ENCODE data around the gene ABLIM1. TPM values are rescaled to one million over a fixed set of nuclear protein-coding genes. Genes with fewer than 3 reads are reported as not detected.

The ABLIM1 gene
- total and polyA plus RNA-seq, 2 of the 13 experiments (the other 11 are each of a cell fraction or from before 2014, with no cell fraction given) = 59.4 to 92.7 TPM

- in situ Hi-C loops (cut with HindIII; ENCODE audit: extremely low pct_ligation_motif_present, low pct_unique_long_range_greater_than_20kb) (no loop called here), intact Hi-C loops (cut with micrococcal nuclease; ENCODE audit: unreplicated experiment) (loop anchor here (1.0 kb wide), 2 partner anchors 16 to 37 kb away; no protein-coding TSS in a partner anchor)
- no peaks in the 10 kb centered on the region for H3K27me3 ChIP-seq (ENCODE audit: control insufficient read depth in 1 of 2, insufficient read depth in 2 of 2, low read length in 2 of 2)
- FAIRE-seq (peak; percentile 100), DNase-seq (ENCODE audit: low spot score) (peak; percentile 99), ATAC-seq (peak; percentile 99)
- peak overlapping the region; percentile 63 for H3K9ac ChIP-seq (ENCODE audit: insufficient read depth, low read depth, low read length)
- peaks cover 72% of the 10 kb centered on the region for H3K4me1 ChIP-seq (ENCODE audit: insufficient read depth, low read length)
- ChIA-PET CTCF (ENCODE audit: low intra/inter-chr PET ratio, low total read pairs) (no interaction called here), POLR2A (interaction anchor here (1.5 to 1.9 kb wide), 3 partner anchors 29 to 36 kb away, joined by 4 to 5 read pairs (median 4); no protein-coding TSS in a partner anchor)
- H4K20me1 ChIP-seq (ENCODE audit: insufficient read depth, low read length) = no peaks in the 10 kb centered on the region
- peak overlapping the region in 1 of 3 experiments; percentile 29; a peak in 1 of 6 replicates for H3K4me3 ChIP-seq (replicated peaks in 1 of 3; ENCODE audit: insufficient read depth in 1 of 3, low read depth in 2 of 3, low read length in 3 of 3)
- peak overlapping the region; percentile 61 for H3K4me2 ChIP-seq (ENCODE audit: low read depth, low read length)
- no TSS peak for BruUV-seq (replicated peaks)
- WGBS (ENCODE audit: low lambda C conversion rate) = 9% methylated on average over 11 of the region's 14 CpGs
- no peaks in the 10 kb centered on the region for H3K9me3 ChIP-seq (ENCODE audit: low read length)
- H3K27ac ChIP-seq (ENCODE audit: extremely low read length, insufficient read depth, low read length) = peak overlapping the region; percentile 91
- no peak overlapping the region for H2AFZ ChIP-seq (ENCODE audit: low read length)
- peaks cover 38% of the 10 kb centered on the region for H3K79me2 ChIP-seq (ENCODE audit: insufficient read depth, low read length)
- H3K36me3 ChIP-seq (replicated peaks in 1 of 2; ENCODE audit: control insufficient read depth in 1 of 2, insufficient read depth in 2 of 2, low read length in 2 of 2) = peaks cover 18 to 35% of the 10 kb centered on the region in 2 experiments
- TF ChIP-seq MAFK (conservative IDR thresholded peaks at IDR 0.05 in 1 of 2, IDR thresholded peaks at IDR 0.05 in 1 of 2; ENCODE audit: low read length in 2 of 2) (peak; percentile 14 to 32; a peak in 1 of 4 replicates), SP140L (CRISPR knock-in tag; IDR thresholded peaks at IDR 0.05; ENCODE audit: borderline replicate concordance) (no peak), PRDM15 (CRISPR knock-in tag; IDR thresholded peaks at IDR 0.05) (no peak), PPARG (CRISPR knock-in tag; conservative IDR thresholded peaks at IDR 0.05) (peak; percentile 86), ZBTB40 (IDR thresholded peaks at IDR 0.05) (no peak), ZBTB40 (CRISPR knock-in tag; IDR thresholded peaks at IDR 0.05) (peak; percentile 26; the same call in 1 of the 2 replicates), ATF7 (IDR thresholded peaks at IDR 0.05) (no peak), ATF7 (CRISPR knock-in tag; IDR thresholded peaks at IDR 0.05) (no peak)
Observed at GRCh38 chr10:114489521-114490310, 168.4 kb downstream of the ABLIM1 start.

Measured in HepG2 (cell line).